Endothelial cell of umbilical vein (primary cell): ENCODE measurements around the gene CEP128. TPM values are rescaled to one million over a fixed set of nuclear protein-coding genes. Genes with fewer than 3 reads are reported as not detected.

Source experiments
- BruUV-seq: library from RNA; stranded (reverse); fragments of 400-500 nt; replicated peaks from 2 replicates; lab custom pipeline; 2021; lab: Mats Ljungman, UMichigan
- CTCF ChIA-PET: fragments of 300-600, 350-600 bp; sonication (Branson Sonifier 250); formaldehyde crosslinking; loops from one replicate; lab custom pipeline; 2021; ENCODE audit warnings: antibody characterized with exemption, inconsistent platforms; lab: Charles Lee
- POLR2A ChIA-PET: fragments of 300-600, 350-600 bp; sonication (Branson Sonifier 250); formaldehyde crosslinking; loops from one replicate; lab custom pipeline; 2021; ENCODE audit warnings: antibody characterized with exemption, inconsistent platforms; lab: Charles Lee
- DNase-seq: peaks from one replicate; pipeline ENCODE4 v3.0.0-alpha.2; 2011; ENCODE audit warnings: low read depth, low spot score
- FAIRE-seq: peaks from 2 replicates; lab custom pipeline; 2011; peaks lifted over from hg19 to GRCh38; lab: Jason Lieb, UNC
- H2AFZ ChIP-seq: 2 replicates; pipeline ENCODE4 v1.6.0; 2012; ENCODE audit warnings: low read depth, low read length, control low read depth, inconsistent platforms
- H3K27ac ChIP-seq: 2 replicates; pipeline ENCODE4 v1.5.1; 2011; ENCODE audit warnings: low read depth, mild to moderate bottlenecking, control low read depth, low read length, moderate library complexity; ENCODE audit not compliant: insufficient read depth
- H3K27me3 ChIP-seq, 2 experiments: 2 replicates each; pipeline versions ENCODE4 v1.6.0 to v1.6.1; 2011; ENCODE audit warnings: low read length in 2 of 2, mixed read lengths in 1 of 2; ENCODE audit not compliant: control insufficient read depth in 2 of 2, insufficient read depth in 2 of 2
- H3K36me3 ChIP-seq, 2 experiments: 2 replicates in 1 of 2; 3 replicates in 1 of 2; pipeline ENCODE4 v1.5.1; 2011; ENCODE audit warnings: low read length in 2 of 2, mild to moderate bottlenecking in 1 of 2, moderate library complexity in 1 of 2; ENCODE audit not compliant: control insufficient read depth in 2 of 2, insufficient read depth in 2 of 2; ENCODE audit errors: extremely low read depth in 1 of 2
- H3K4me1 ChIP-seq: 3 replicates; pipeline ENCODE4 v1.5.1; 2011; ENCODE audit warnings: mild to moderate bottlenecking, low read length; ENCODE audit not compliant: control insufficient read depth, insufficient read depth; ENCODE audit errors: extremely low read depth
- H3K4me2 ChIP-seq: 2 replicates; pipeline ENCODE4 v1.6.1; 2011; ENCODE audit warnings: low read length, control low read depth, mixed read lengths; ENCODE audit not compliant: insufficient read depth
- H3K4me3 ChIP-seq, 3 experiments: fragments of 200-600 bp in 1 of 3; sonication (generic), shearing (Covaris generic) in 1 of 3; replicated peaks in 1 of 3; 2 replicates each; pipeline ENCODE4 v1.5.1; 2011 to 2016; ENCODE audit warnings: control low read depth in 3 of 3, low read length in 3 of 3, mild to moderate bottlenecking in 2 of 3, inconsistent platforms in 1 of 3, low read depth in 1 of 3, moderate library complexity in 1 of 3; ENCODE audit not compliant: insufficient read depth in 1 of 3
- H3K79me2 ChIP-seq: 2 replicates; pipeline ENCODE4 v1.6.0; 2012; ENCODE audit warnings: low read length, inconsistent platforms; ENCODE audit not compliant: control insufficient read depth, insufficient read depth
- H3K9ac ChIP-seq: replicated peaks from 2 replicates; pipeline ENCODE3; 2011; ENCODE audit warnings: low read length, control low read depth; ENCODE audit not compliant: insufficient read depth; ENCODE audit errors: extremely low read depth
- H3K9me1 ChIP-seq: replicated peaks from 3 replicates; pipeline ENCODE4 v1.6.0; 2011; ENCODE audit warnings: mild to moderate bottlenecking, low read length; ENCODE audit not compliant: control insufficient read depth, insufficient read depth; ENCODE audit errors: extremely low read depth
- H3K9me3 ChIP-seq: replicated peaks from 2 replicates; pipeline ENCODE4 v1.5.1; 2012; ENCODE audit warnings: low read length, inconsistent platforms; ENCODE audit not compliant: control insufficient read depth, insufficient read depth
- H4K20me1 ChIP-seq: replicated peaks from 2 replicates; pipeline ENCODE3; 2011; ENCODE audit warnings: mild to moderate bottlenecking, low read length; ENCODE audit not compliant: control insufficient read depth, insufficient read depth; ENCODE audit errors: extremely low read depth
- CTCF ChIP-seq, 2 donors: IDR thresholded peaks; 1 replicate in 1 of 2; 2 replicates in 1 of 2; pipeline ENCODE4 v1.5.1; 2011; ENCODE audit warnings: low read length in 2 of 2, mild to moderate bottlenecking in 2 of 2, moderate library complexity in 2 of 2, control low read depth in 1 of 2, inconsistent platforms in 1 of 2, low read depth in 1 of 2; ENCODE audit not compliant: insufficient read depth in 1 of 2; ENCODE audit errors: extremely low read depth in 1 of 2
- EZH2 ChIP-seq: IDR thresholded peaks from 2 replicates; pipeline ENCODE4 v1.6.1; 2012; ENCODE audit warnings: borderline replicate concordance, low read depth, mild to moderate bottlenecking, moderate library complexity, low read length, inconsistent platforms; ENCODE audit not compliant: severe bottlenecking
- FOS ChIP-seq: IDR thresholded peaks from 2 replicates; pipeline ENCODE4 v1.6.1; 2011; ENCODE audit warnings: mild to moderate bottlenecking, low read length, moderate library complexity, borderline replicate concordance; ENCODE audit not compliant: insufficient read depth
- GATA2 ChIP-seq: IDR thresholded peaks from 2 replicates; pipeline ENCODE4 v1.7.0; 2011; ENCODE audit warnings: low read depth, mild to moderate bottlenecking, moderate library complexity, mixed read lengths, low read length; ENCODE audit not compliant: insufficient read length, insufficient read depth
- JUN ChIP-seq: IDR thresholded peaks from 2 replicates; pipeline ENCODE4 v1.6.1; 2011; ENCODE audit warnings: borderline replicate concordance, low read depth; ENCODE audit not compliant: insufficient read length, insufficient read depth
- MAX ChIP-seq: IDR thresholded peaks from 2 replicates; pipeline ENCODE4 v1.6.1; 2011; ENCODE audit not compliant: insufficient read depth, insufficient read length
- MYC ChIP-seq: IDR thresholded peaks from one replicate; pipeline ENCODE4 v1.6.1; 2011; ENCODE audit warnings: mild to moderate bottlenecking, low read depth, low read length
- POLR2A ChIP-seq: IDR thresholded peaks from 2 replicates; pipeline ENCODE4 v1.6.1; 2012; ENCODE audit warnings: low read depth, mild to moderate bottlenecking, control low read depth, low read length
- POLR2AphosphoS5 ChIP-seq: IDR thresholded peaks from 2 replicates; pipeline ENCODE4 v1.6.1; 2012; ENCODE audit warnings: low read depth, mild to moderate bottlenecking, control low read depth, low read length, moderate library complexity; ENCODE audit not compliant: insufficient read depth
- dilution Hi-C: fragments of 300-500 bp; cut with MboI; formaldehyde crosslinking; loops from one replicate; pipeline ENCODE4 v1.15.0; 2019; ENCODE audit warnings: low sequenced_read_pairs; ENCODE audit not compliant: extremely low pct_ligation_motif_present
- intact Hi-C: fragments of 100-400 bp; cut with micrococcal nuclease; formaldehyde crosslinking; loops from one replicate; pipeline ENCODE4 v1.10.0; 2022
- polyA plus RNA-seq, 4 experiments: library from polyadenylated mRNA; depleted of rRNA in 3 of 4; stranded (reverse) in 3 of 4; unstranded in 1 of 4; fragments of >200 nt; gene quantifications; 2 replicates each; pipeline versions ENCODE4 v1.2.1 to v1.2.3, GENCODE V29; 2011 to 2012; ENCODE audit warnings: missing spikeins in 1 of 4
- total RNA-seq: library from RNA; stranded (reverse); gene quantifications from 2 replicates; pipeline ENCODE4 v1.2.3, GENCODE V29; 2021

CEP128 gene
- total and polyA plus RNA-seq, 2 donors (not counting 3 experiments of a cell fraction or from before 2014, with no cell fraction given), result 0.91 to 23.7 TPM

GRCh38 chr14:80627745-80628144 lies 313.8 kb downstream of the CEP128 start:
- intact Hi-C loops (no loop called here), dilution Hi-C loops (no loop called here)
- Histone ChIP-seq H3K4me2 (no peak overlapping the region), H3K9ac (no peak overlapping the region), H3K36me3 (no peaks in the 10 kb centered on the region), H3K27me3 (no peaks in the 10 kb centered on the region), H3K27ac (no peak overlapping the region), H3K9me3 (no peaks in the 10 kb centered on the region), H2AFZ (no peak overlapping the region), H3K9me1 (no peaks in the 10 kb centered on the region), H3K4me3 (no peak overlapping the region), H3K4me1 (no peaks in the 10 kb centered on the region), H3K79me2 (no peaks in the 10 kb centered on the region), H4K20me1 (no peaks in the 10 kb centered on the region)
- ChIA-PET CTCF (interaction anchor here (2.2 kb wide), 1 partner anchor 12 kb away, joined by 6 read pairs; no protein-coding TSS in a partner anchor), POLR2A (no interaction called here)
- TF ChIP-seq GATA2, result no peak
- TF ChIP-seq EZH2, result no peak
- no peak for TF ChIP-seq JUN
- TF ChIP-seq MAX, result no peak
- TF ChIP-seq POLR2A, result no peak
- TF ChIP-seq CTCF (IDR thresholded peaks at IDR 0.05; ENCODE audit: extremely low read depth in 1 of 2, insufficient read depth in 1 of 2, low read depth in 1 of 2, low read length in 2 of 2), result no peak
- TF ChIP-seq MYC, result no peak
- no peak for TF ChIP-seq FOS
- TF ChIP-seq POLR2AphosphoS5, result no peak
- DNase-seq (no peak), FAIRE-seq (no peak)
- no TSS peak for BruUV-seq
